Measurements from ENCODE around the gene EYA2. TPM values are rescaled to one million over a fixed set of nuclear protein-coding genes. Genes with fewer than 3 reads are reported as not detected.
"Not testable (repeated sequence)": the region's sequence is repeated elsewhere in the genome, so short reads cannot be mapped to it uniquely, and the experiment has no call there.

EYA2 gene
- total and polyA plus RNA-seq, 2 donors (not counting 1 experiment from before 2014, with no cell fraction given), result 1.1 to 2.8 TPM

- TF ChIP-seq EZH2 (IDR thresholded peaks at IDR 0.05; ENCODE audit: borderline replicate concordance, insufficient read depth, low read depth, low read length, poor library complexity, severe bottlenecking), result no peak
- TF ChIP-seq CTCF (IDR thresholded peaks at IDR 0.05), result no peak
- no peaks in the 10 kb centered on the region for H3K9me3 ChIP-seq (ENCODE audit: control extremely low read depth in 1 of 3, control insufficient read depth in 2 of 3, insufficient read depth in 1 of 3, low read length in 2 of 3)
- intact Hi-C loops (cut with micrococcal nuclease), result no loop called here
Measured at GRCh38 chr20:47204008-47204849, 309.6 kb downstream of the EYA2 start.

GRCh38 chr20:47204850-47205122, 310.1 kb downstream of the EYA2 start:
- peaks cover 0 to 17% of the 10 kb centered on the region in 2 experiments for H3K36me3 ChIP-seq (replicated peaks in 1 of 2; ENCODE audit: control extremely low read depth in 1 of 2, control insufficient read depth in 1 of 2, extremely low read depth in 1 of 2, insufficient read depth in 2 of 2, low read length in 1 of 2)
- ATAC-seq (ENCODE audit: low read depth); H3K4me1 ChIP-seq (ENCODE audit: control insufficient read depth in 2 of 2, insufficient read depth in 2 of 2, low read length in 2 of 2); POLR2A ChIA-PET; H2AFZ ChIP-seq (ENCODE audit: insufficient read depth, low read depth, low read length, poor library complexity, severe bottlenecking); H3K4me2 ChIP-seq (replicated peaks; ENCODE audit: low read depth, low read length, poor library complexity, severe bottlenecking); DNase-seq; H3K9ac ChIP-seq (ENCODE audit: low read length); H3K9me3 Mint-ChIP-seq (ENCODE audit: insufficient read depth); H4K20me1 ChIP-seq (ENCODE audit: control insufficient read depth, insufficient read depth, low read length, poor library complexity, severe bottlenecking); intact Hi-C loops (cut with micrococcal nuclease); H3K4me1 Mint-ChIP-seq; H3K4me3 ChIP-seq (ENCODE audit: control extremely low read depth in 1 of 5, extremely low read depth in 1 of 5, insufficient read depth in 1 of 5, low read depth in 2 of 5, low read length in 4 of 5); H3K4me3 Mint-ChIP-seq; H3K27me3 Mint-ChIP-seq; H3K27me3 ChIP-seq (replicated peaks in 1 of 4; ENCODE audit: control extremely low read depth in 1 of 4, control insufficient read depth in 3 of 4, insufficient read depth in 4 of 4, low read length in 3 of 4); H3K9me3 ChIP-seq (ENCODE audit: control extremely low read depth in 1 of 3, control insufficient read depth in 2 of 3, insufficient read depth in 1 of 3, low read length in 2 of 3); H3K27ac Mint-ChIP-seq; H3K27ac ChIP-seq (ENCODE audit: low read length in 2 of 2); H3K79me2 ChIP-seq (ENCODE audit: control insufficient read depth, insufficient read depth, low read length): not testable (repeated sequence)
- 100% methylated on average over 2 of the region's 11 CpGs for WGBS (ENCODE audit: insufficient coverage)
- CTCF ChIA-PET, result interaction anchor here (2.4 to 2.5 kb wide), 2 partner anchors 9 to 179 kb away, joined by 11 to 12 read pairs; no protein-coding TSS in a partner anchor

More at GRCh38 chr20:47204008-47204849, 309.6 kb downstream of the EYA2 start:
- Mint-ChIP-seq H3K4me3 (no peak overlapping the region), H3K27ac (no peak overlapping the region), H3K9me3 (ENCODE audit: insufficient read depth) (no peaks in the 10 kb centered on the region), H3K27me3 (no peaks in the 10 kb centered on the region), H3K4me1 (peaks cover 5% of the 10 kb centered on the region)
- H3K4me2 ChIP-seq (replicated peaks; ENCODE audit: low read depth, low read length, poor library complexity, severe bottlenecking), result no peak overlapping the region
- H3K79me2 ChIP-seq (ENCODE audit: control insufficient read depth, insufficient read depth, low read length), result no peaks in the 10 kb centered on the region
- H3K4me1 ChIP-seq (ENCODE audit: control insufficient read depth in 2 of 2, insufficient read depth in 2 of 2, low read length in 2 of 2), result no peaks in the 10 kb centered on the region
- WGBS (ENCODE audit: insufficient coverage), result 98% methylated on average over 8 of the region's 12 CpGs
- CTCF ChIA-PET, result interaction anchor here (2.4 to 2.5 kb wide), 2 partner anchors 8 to 180 kb away, joined by 11 to 12 read pairs; no protein-coding TSS in a partner anchor
- POLR2A ChIA-PET, result no interaction called here
- H4K20me1 ChIP-seq (ENCODE audit: control insufficient read depth, insufficient read depth, low read length, poor library complexity, severe bottlenecking), result no peaks in the 10 kb centered on the region
- H3K27me3 ChIP-seq (replicated peaks in 1 of 4; ENCODE audit: control extremely low read depth in 1 of 4, control insufficient read depth in 3 of 4, insufficient read depth in 4 of 4, low read length in 3 of 4), result no peaks in the 10 kb centered on the region
- peaks cover 0 to 12% of the 10 kb centered on the region in 2 experiments for H3K36me3 ChIP-seq (replicated peaks in 1 of 2; ENCODE audit: control extremely low read depth in 1 of 2, control insufficient read depth in 1 of 2, extremely low read depth in 1 of 2, insufficient read depth in 2 of 2, low read length in 1 of 2)
- H3K27ac ChIP-seq (ENCODE audit: low read length in 2 of 2), result no peak overlapping the region
- ATAC-seq (ENCODE audit: low read depth), result no peak
- H3K9ac ChIP-seq (ENCODE audit: low read length), result no peak overlapping the region
- H2AFZ ChIP-seq (ENCODE audit: insufficient read depth, low read depth, low read length, poor library complexity, severe bottlenecking), result no peak overlapping the region
- no peak overlapping the region for H3K4me3 ChIP-seq (ENCODE audit: control extremely low read depth in 1 of 5, extremely low read depth in 1 of 5, insufficient read depth in 1 of 5, low read depth in 2 of 5, low read length in 4 of 5)
- no peak for DNase-seq

Measured in B cell (primary cell).